Measurements from ENCODE around the gene KIAA2012.
A peak's percentile ranks its signal among the peaks of the same experiment; 100 is the strongest.

- TF ChIP-seq, protein P1, sequence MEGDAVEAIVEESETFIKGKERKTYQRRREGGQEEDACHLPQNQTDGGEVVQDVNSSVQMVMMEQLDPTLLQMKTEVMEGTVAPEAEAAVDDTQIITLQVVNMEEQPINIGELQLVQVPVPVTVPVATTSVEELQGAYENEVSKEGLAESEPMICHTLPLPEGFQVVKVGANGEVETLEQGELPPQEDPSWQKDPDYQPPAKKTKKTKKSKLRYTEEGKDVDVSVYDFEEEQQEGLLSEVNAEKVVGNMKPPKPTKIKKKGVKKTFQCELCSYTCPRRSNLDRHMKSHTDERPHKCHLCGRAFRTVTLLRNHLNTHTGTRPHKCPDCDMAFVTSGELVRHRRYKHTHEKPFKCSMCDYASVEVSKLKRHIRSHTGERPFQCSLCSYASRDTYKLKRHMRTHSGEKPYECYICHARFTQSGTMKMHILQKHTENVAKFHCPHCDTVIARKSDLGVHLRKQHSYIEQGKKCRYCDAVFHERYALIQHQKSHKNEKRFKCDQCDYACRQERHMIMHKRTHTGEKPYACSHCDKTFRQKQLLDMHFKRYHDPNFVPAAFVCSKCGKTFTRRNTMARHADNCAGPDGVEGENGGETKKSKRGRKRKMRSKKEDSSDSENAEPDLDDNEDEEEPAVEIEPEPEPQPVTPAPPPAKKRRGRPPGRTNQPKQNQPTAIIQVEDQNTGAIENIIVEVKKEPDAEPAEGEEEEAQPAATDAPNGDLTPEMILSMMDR (conservative IDR thresholded peaks at IDR 0.05 in 1 of 2, IDR thresholded peaks at IDR 0.05 in 1 of 2; ENCODE audit: extremely low read depth in 1 of 2, insufficient read depth in 1 of 2, low read depth in 1 of 2, low read length in 2 of 2): peak; percentile 22 to 25
- TF ChIP-seq EZH2 (IDR thresholded peaks at IDR 0.05; ENCODE audit: borderline replicate concordance, low read length): no peak
Measured at GRCh38 chr2:202060218-202060617, 12.8 kb upstream of the KIAA2012 start.

All from mammary epithelial cell (primary cell).